WTC11 (cell line): Measurements from ENCODE around the gene WWC1. TPM values are rescaled to one million over a fixed set of nuclear protein-coding genes. Genes with fewer than 3 reads are reported as not detected.

Source experiments
- ATAC-seq: fragments of 200-7000 bp; cut with Tn5 transposase; 2 replicates; pipeline ENCODE4 v1.10.0; 2021; ENCODE audit warnings: mild to moderate bottlenecking, moderate library complexity
- CTCF ChIA-PET: fragments of 300-600 bp; sonication (Branson Sonifier 250); formaldehyde crosslinking; loops from one replicate; lab custom pipeline; 2021; ENCODE audit warnings: antibody characterized with exemption; lab: Charles Lee
- POLR2A ChIA-PET: fragments of 350-600 bp; sonication (Branson Sonifier 250); formaldehyde crosslinking; loops from one replicate; lab custom pipeline; 2021; ENCODE audit warnings: antibody characterized with exemption; lab: Charles Lee
- DNase-seq: peaks from one replicate; pipeline ENCODE4 v3.0.0; 2021; ENCODE audit warnings: low spot score
- H3K27ac Mint-ChIP-seq: 2 replicates; pipeline ENCODE4 v1.8.0; 2021; ENCODE audit warnings: mixed read lengths
- H3K27me3 Mint-ChIP-seq: 2 replicates; pipeline ENCODE4 v1.8.0; 2021; ENCODE audit warnings: low read depth, mild to moderate bottlenecking, moderate library complexity, mixed read lengths
- H3K36me3 Mint-ChIP-seq: 2 replicates; pipeline ENCODE4 v1.8.0; 2021; ENCODE audit warnings: mixed read lengths
- H3K4me1 Mint-ChIP-seq: 2 replicates; pipeline ENCODE4 v1.8.0; 2022; ENCODE audit warnings: mixed read lengths
- H3K4me3 Mint-ChIP-seq: 2 replicates; pipeline ENCODE4 v1.8.0; 2021; ENCODE audit warnings: mild to moderate bottlenecking, moderate library complexity, mixed read lengths
- H3K9me3 Mint-ChIP-seq: 2 replicates; pipeline ENCODE4 v1.8.0; 2021; ENCODE audit warnings: mixed read lengths
- ARID4B ChIP-seq: sonication (generic); formaldehyde crosslinking; IDR thresholded peaks from 2 replicates; pipeline ENCODE4 v1.8.0; 2023; ENCODE audit warnings: missing genetic modification reagents, mild to moderate bottlenecking, borderline replicate concordance
- ATF1 ChIP-seq: sonication (generic); formaldehyde crosslinking; IDR thresholded peaks from 2 replicates; pipeline ENCODE4 v1.8.1; 2023; ENCODE audit warnings: mild to moderate bottlenecking, moderate library complexity, missing genetic modification reagents
- CDX4 ChIP-seq: fragments of 250-450 bp; sonication (Bioruptor Pico); IDR thresholded peaks from 2 replicates; pipeline ENCODE4 v1.9.0; 2021; ENCODE audit warnings: moderate library complexity, mild to moderate bottlenecking, inconsistent platforms, borderline replicate concordance
- CREB1 ChIP-seq: sonication (generic); formaldehyde crosslinking; IDR thresholded peaks from 2 replicates; pipeline ENCODE4 v1.8.0; 2023; ENCODE audit warnings: mild to moderate bottlenecking, missing genetic modification reagents
- CREM ChIP-seq: sonication (generic); formaldehyde crosslinking; IDR thresholded peaks from 2 replicates; pipeline ENCODE4 v1.8.1; 2022; ENCODE audit warnings: mild to moderate bottlenecking, missing genetic modification reagents, moderate library complexity
- CTCF ChIP-seq: fragments of 200-600 bp; IDR thresholded peaks from 2 replicates; pipeline ENCODE4 v1.8.0; 2022; ENCODE audit warnings: antibody characterized with exemption
- ETV6 ChIP-seq: sonication (generic); formaldehyde crosslinking; IDR thresholded peaks from 2 replicates; pipeline ENCODE4 v1.8.1; 2022; ENCODE audit warnings: mild to moderate bottlenecking, missing genetic modification reagents
- FOXK1 ChIP-seq: sonication (generic); formaldehyde crosslinking; IDR thresholded peaks from 2 replicates; pipeline ENCODE4 v1.8.0; 2022; ENCODE audit warnings: mild to moderate bottlenecking, moderate library complexity, missing genetic modification reagents
- KAT7 ChIP-seq: sonication (generic); formaldehyde crosslinking; IDR thresholded peaks from 2 replicates; pipeline ENCODE4 v1.8.1; 2023; ENCODE audit warnings: missing genetic modification reagents, mild to moderate bottlenecking, borderline replicate concordance
- MYBL2 ChIP-seq: sonication (generic); formaldehyde crosslinking; IDR thresholded peaks from 2 replicates; pipeline ENCODE4 v1.8.1; 2023; ENCODE audit warnings: mild to moderate bottlenecking, moderate library complexity, missing genetic modification reagents
- NFATC4 ChIP-seq: fragments of 250-450 bp; sonication (Bioruptor Pico); IDR thresholded peaks from 2 replicates; pipeline ENCODE4 v1.9.0; 2021; ENCODE audit warnings: mild to moderate bottlenecking
- NFE2L1 ChIP-seq: sonication (generic); formaldehyde crosslinking; IDR thresholded peaks from 2 replicates; pipeline ENCODE4 v1.8.1; 2023; ENCODE audit warnings: missing genetic modification reagents
- NR1H2 ChIP-seq: sonication (generic); formaldehyde crosslinking; IDR thresholded peaks from 2 replicates; pipeline ENCODE4 v1.9.0; 2021; ENCODE audit warnings: mild to moderate bottlenecking, moderate library complexity, missing genetic modification reagents
- NR2C2 ChIP-seq: sonication (generic); formaldehyde crosslinking; IDR thresholded peaks from 2 replicates; pipeline ENCODE4 v1.8.0; 2022; ENCODE audit warnings: mild to moderate bottlenecking, missing genetic modification reagents
- SMAD4 ChIP-seq: sonication (generic); formaldehyde crosslinking; IDR thresholded peaks from 2 replicates; pipeline ENCODE4 v1.8.0; 2022; ENCODE audit warnings: mild to moderate bottlenecking, missing genetic modification reagents
- TCF7 ChIP-seq: sonication (generic); formaldehyde crosslinking; IDR thresholded peaks from 2 replicates; pipeline ENCODE4 v1.8.0; 2022; ENCODE audit warnings: mild to moderate bottlenecking, low read depth, missing genetic modification reagents, moderate library complexity
- TP53 ChIP-seq: sonication (generic); formaldehyde crosslinking; IDR thresholded peaks from 2 replicates; pipeline ENCODE4 v1.8.1; 2023; ENCODE audit warnings: mild to moderate bottlenecking, missing genetic modification reagents
- ZNF138 ChIP-seq: sonication (generic); formaldehyde crosslinking; conservative IDR thresholded peaks from 2 replicates; pipeline ENCODE4 v1.8.1; 2022; ENCODE audit warnings: mild to moderate bottlenecking, moderate library complexity, missing genetic modification reagents
- ZNF317 ChIP-seq: sonication (generic); formaldehyde crosslinking; IDR thresholded peaks from 2 replicates; pipeline ENCODE4 v1.8.1; 2023; ENCODE audit warnings: low read depth, mild to moderate bottlenecking, moderate library complexity, missing genetic modification reagents, borderline replicate concordance
- total RNA-seq: library from RNA; stranded (reverse); gene quantifications from 3 replicates; pipeline ENCODE4 v1.2.3, GENCODE V29; 2021
- TF ChIP-seq, protein P1 (sequence below): sonication (generic); formaldehyde crosslinking; IDR thresholded peaks from 2 replicates; pipeline ENCODE4 v1.8.0; 2022; ENCODE audit warnings: mild to moderate bottlenecking, missing genetic modification reagents
- TF ChIP-seq, protein P2 (sequence below): fragments of 250-450 bp; sonication (Bioruptor Pico); IDR thresholded peaks from 2 replicates; pipeline ENCODE4 v1.9.0; 2021; ENCODE audit warnings: mild to moderate bottlenecking, borderline replicate concordance

WWC1 gene
- total RNA-seq, 1 experiment from 2014 or later = 48.4 TPM

DNA sequence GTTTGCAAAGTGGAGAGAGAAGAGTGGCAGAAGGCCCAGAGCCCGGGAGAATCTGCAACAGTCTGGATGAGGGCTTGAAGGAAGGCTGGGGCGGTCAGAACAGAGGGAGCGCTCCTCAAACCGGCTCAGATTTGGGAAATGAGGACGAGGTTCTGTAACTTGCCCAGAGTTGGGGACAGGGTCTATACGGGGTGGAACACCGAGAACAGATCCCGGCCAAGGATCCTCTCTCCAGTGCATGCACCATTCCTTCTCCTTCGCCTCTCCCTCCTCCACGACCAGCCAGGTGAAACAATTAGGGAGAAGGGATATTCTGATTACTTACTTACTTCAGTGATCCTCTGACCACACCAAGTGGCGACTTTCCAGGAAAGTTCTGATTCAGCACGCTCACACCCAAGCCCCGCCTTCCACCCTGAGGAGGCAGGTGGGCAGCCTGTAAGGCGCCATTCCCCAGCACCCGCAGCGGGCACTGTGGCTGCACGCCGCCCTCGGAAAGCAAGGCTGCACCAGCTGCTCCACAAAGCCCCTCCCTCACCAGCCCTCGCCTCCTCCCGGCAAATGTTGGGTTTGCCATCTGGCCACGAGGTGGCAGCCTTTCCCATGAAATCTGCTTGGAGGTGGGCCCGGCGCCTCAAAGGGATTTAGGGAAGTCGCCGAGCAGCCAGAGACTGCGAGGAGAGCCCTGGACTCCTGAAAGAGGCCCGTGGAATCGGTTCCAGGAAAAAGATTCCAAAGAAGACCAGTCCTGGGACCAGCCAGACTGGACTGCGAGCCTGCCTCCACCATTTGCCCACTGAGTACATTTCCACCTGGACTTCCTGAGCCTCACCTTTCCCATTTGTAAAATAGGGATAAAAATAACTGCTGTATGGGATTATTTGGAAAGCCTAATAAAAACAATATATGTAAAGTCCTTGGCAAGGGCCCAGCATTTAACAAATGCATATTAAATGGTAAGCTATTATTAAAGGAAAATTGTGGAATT, 22.2 kb upstream of the WWC1 start:
- H3K4me1 Mint-ChIP-seq = peaks cover 23% of the 10 kb centered on the region
- CTCF ChIA-PET = interaction anchor here (0.6 to 3.1 kb wide), 34 partner anchors 9 to 274 kb away, joined by 3 to 27 read pairs (median 4); no protein-coding TSS in a partner anchor
- H3K9me3 Mint-ChIP-seq = no peaks in the 10 kb centered on the region
- ATAC-seq = peak; percentile 94
- no peaks in the 10 kb centered on the region for H3K36me3 Mint-ChIP-seq
- POLR2A ChIA-PET = interaction anchor here (0.7 to 1.3 kb wide), 3 partner anchors 13 to 991 kb away, joined by 3 read pairs; partner anchors contain the start of gene WWC1
- TF ChIP-seq NFATC4 (CRISPR knock-in tag) = no peak
- TF ChIP-seq CTCF = peak; percentile 78
- TF ChIP-seq ZNF317 (CRISPR knock-in tag) = no peak
- no peak for TF ChIP-seq ATF1 (CRISPR knock-in tag)
- TF ChIP-seq ETV6 = peak; percentile 36; the same call in 1 of the 2 replicates
- no peak for TF ChIP-seq CREM (CRISPR knock-in tag)
- TF ChIP-seq CREB1 (CRISPR knock-in tag) = 0 out of 2 replicates have a peak, but pooled peaks have one; percentile 41
- TF ChIP-seq NFE2L1 = no peak
- peak; percentile 57; the same call in 1 of the 2 replicates for TF ChIP-seq FOXK1
- no peak for TF ChIP-seq NR1H2
- TF ChIP-seq TP53 (CRISPR knock-in tag) = 0 out of 2 replicates have a peak, but pooled peaks have one; percentile 15
- TF ChIP-seq, protein P1, sequence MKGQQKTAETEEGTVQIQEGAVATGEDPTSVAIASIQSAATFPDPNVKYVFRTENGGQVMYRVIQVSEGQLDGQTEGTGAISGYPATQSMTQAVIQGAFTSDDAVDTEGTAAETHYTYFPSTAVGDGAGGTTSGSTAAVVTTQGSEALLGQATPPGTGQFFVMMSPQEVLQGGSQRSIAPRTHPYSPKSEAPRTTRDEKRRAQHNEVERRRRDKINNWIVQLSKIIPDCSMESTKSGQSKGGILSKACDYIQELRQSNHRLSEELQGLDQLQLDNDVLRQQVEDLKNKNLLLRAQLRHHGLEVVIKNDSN = no peak
- TF ChIP-seq ZNF138 = no peak
- TF ChIP-seq MYBL2 (CRISPR knock-in tag) = no peak
- no peak for TF ChIP-seq SMAD4
- H3K27ac Mint-ChIP-seq = no peak overlapping the region
- DNase-seq = peak; percentile 96
- H3K27me3 Mint-ChIP-seq = peaks cover 14% of the 10 kb centered on the region
- peak overlapping the region; percentile 79 for H3K4me3 Mint-ChIP-seq

DNA sequence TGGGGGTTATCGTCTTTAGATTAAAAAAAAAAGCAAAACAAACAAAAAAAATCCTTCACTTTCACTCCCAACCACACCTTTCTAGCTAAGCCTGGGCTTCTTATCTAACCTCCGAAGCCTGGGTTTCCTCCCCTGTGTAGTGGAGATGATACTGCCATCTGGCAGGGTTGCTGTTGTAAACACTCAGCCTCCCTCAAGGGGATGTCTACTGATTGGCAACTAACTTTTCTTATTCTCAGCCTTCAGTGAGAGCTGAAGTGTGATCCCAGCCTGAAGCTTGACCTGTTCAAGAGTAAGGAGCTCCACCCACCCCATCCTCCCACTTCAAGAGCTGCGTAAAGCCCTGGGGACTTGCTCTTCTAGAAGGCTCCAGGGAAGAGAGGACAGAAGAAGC, 21.5 kb upstream of the WWC1 start:
- ATAC-seq (peak; percentile 38), DNase-seq (no peak)
- peaks cover 23% of the 10 kb centered on the region for H3K4me1 Mint-ChIP-seq
- no peaks in the 10 kb centered on the region for H3K36me3 Mint-ChIP-seq
- peaks cover 14% of the 10 kb centered on the region for H3K27me3 Mint-ChIP-seq
- ChIA-PET POLR2A (interaction anchor here (0.7 to 1.3 kb wide), 3 partner anchors 12 to 990 kb away, joined by 3 read pairs; partner anchors contain the start of gene WWC1), CTCF (interaction anchor here (0.6 to 3.1 kb wide), 24 partner anchors 9 to 274 kb away, joined by 3 to 27 read pairs (median 4); no protein-coding TSS in a partner anchor)
- H3K27ac Mint-ChIP-seq = no peak overlapping the region
- H3K9me3 Mint-ChIP-seq = no peaks in the 10 kb centered on the region
- H3K4me3 Mint-ChIP-seq = peak overlapping the region; percentile 79; the same call in 1 of the 2 replicates
- TF ChIP-seq, protein P2, sequence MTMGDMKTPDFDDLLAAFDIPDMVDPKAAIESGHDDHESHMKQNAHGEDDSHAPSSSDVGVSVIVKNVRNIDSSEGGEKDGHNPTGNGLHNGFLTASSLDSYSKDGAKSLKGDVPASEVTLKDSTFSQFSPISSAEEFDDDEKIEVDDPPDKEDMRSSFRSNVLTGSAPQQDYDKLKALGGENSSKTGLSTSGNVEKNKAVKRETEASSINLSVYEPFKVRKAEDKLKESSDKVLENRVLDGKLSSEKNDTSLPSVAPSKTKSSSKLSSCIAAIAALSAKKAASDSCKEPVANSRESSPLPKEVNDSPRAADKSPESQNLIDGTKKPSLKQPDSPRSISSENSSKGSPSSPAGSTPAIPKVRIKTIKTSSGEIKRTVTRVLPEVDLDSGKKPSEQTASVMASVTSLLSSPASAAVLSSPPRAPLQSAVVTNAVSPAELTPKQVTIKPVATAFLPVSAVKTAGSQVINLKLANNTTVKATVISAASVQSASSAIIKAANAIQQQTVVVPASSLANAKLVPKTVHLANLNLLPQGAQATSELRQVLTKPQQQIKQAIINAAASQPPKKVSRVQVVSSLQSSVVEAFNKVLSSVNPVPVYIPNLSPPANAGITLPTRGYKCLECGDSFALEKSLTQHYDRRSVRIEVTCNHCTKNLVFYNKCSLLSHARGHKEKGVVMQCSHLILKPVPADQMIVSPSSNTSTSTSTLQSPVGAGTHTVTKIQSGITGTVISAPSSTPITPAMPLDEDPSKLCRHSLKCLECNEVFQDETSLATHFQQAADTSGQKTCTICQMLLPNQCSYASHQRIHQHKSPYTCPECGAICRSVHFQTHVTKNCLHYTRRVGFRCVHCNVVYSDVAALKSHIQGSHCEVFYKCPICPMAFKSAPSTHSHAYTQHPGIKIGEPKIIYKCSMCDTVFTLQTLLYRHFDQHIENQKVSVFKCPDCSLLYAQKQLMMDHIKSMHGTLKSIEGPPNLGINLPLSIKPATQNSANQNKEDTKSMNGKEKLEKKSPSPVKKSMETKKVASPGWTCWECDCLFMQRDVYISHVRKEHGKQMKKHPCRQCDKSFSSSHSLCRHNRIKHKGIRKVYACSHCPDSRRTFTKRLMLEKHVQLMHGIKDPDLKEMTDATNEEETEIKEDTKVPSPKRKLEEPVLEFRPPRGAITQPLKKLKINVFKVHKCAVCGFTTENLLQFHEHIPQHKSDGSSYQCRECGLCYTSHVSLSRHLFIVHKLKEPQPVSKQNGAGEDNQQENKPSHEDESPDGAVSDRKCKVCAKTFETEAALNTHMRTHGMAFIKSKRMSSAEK (CRISPR knock-in tag) = no peak
- TF ChIP-seq TCF7 (CRISPR knock-in tag) (no peak), CDX4 (no peak), KAT7 (CRISPR knock-in tag) (no peak), ETV6 (no peak), NFATC4 (CRISPR knock-in tag) (no peak), ARID4B (CRISPR knock-in tag) (no peak), MYBL2 (CRISPR knock-in tag) (no peak), NR2C2 (CRISPR knock-in tag) (no peak)
- TF ChIP-seq, protein P1 = no peak
